ENCODE data around the gene KIF7. TPM values are rescaled to one million over a fixed set of nuclear protein-coding genes. Genes with fewer than 3 reads are reported as not detected.

The KIF7 gene
- polyA plus RNA-seq, 3 donors: not detected

- Mint-ChIP-seq H3K4me1 (peaks cover 4% of the 10 kb centered on the region), H3K9me3 (peaks cover 0 to 4% (median 2%) of the 10 kb centered on the region in 7 donors), H3K27me3 (ENCODE audit: low read depth in 3 of 3) (peaks cover 9 to 18% (median 13%) of the 10 kb centered on the region in 3 donors), H3K27ac (no peak overlapping the region), H3K36me3 (peaks cover 0 to 2% of the 10 kb centered on the region in 2 donors), H3K4me3 (no peak overlapping the region)
- intact Hi-C loops (cut with micrococcal nuclease): no loop called here
- H3K79me2 ChIP-seq (ENCODE audit: insufficient read depth, low read length): no peaks in the 10 kb centered on the region
- H4K20me1 ChIP-seq (ENCODE audit: insufficient read depth, low read length): no peaks in the 10 kb centered on the region
- no peak overlapping the region for H3K9ac ChIP-seq (ENCODE audit: insufficient read depth, low read length, poor library complexity, severe bottlenecking)
- no peaks in the 10 kb centered on the region for H3K36me3 ChIP-seq (replicated peaks in 1 of 2; ENCODE audit: control insufficient read depth in 1 of 2, insufficient read depth in 2 of 2, low read length in 2 of 2)
- no peak for DNase-seq
- 98% methylated on average over 34 of the region's 37 CpGs for WGBS (ENCODE audit: insufficient coverage)
- no peak overlapping the region for H3K4me2 ChIP-seq (replicated peaks; ENCODE audit: extremely low read depth, low read length, poor library complexity, severe bottlenecking)
- no peaks in the 10 kb centered on the region for H3K4me1 ChIP-seq (ENCODE audit: control insufficient read depth in 1 of 2, insufficient read depth in 2 of 2, low read length in 2 of 2)
- TF ChIP-seq CTCF (IDR thresholded peaks at IDR 0.05): no peak
- no peak overlapping the region for H3K27ac ChIP-seq (ENCODE audit: low read depth in 1 of 2, low read length in 2 of 2)
- no peak overlapping the region for H2AFZ ChIP-seq (ENCODE audit: insufficient read depth, low read depth, low read length, poor library complexity, severe bottlenecking)
- no peak overlapping the region for H3K4me3 ChIP-seq (replicated peaks in 1 of 3; ENCODE audit: low read depth in 2 of 3, low read length in 3 of 3)
- peaks cover 7 to 9% of the 10 kb centered on the region in 2 donors for H3K27me3 ChIP-seq (ENCODE audit: control insufficient read depth in 2 of 2, insufficient read depth in 2 of 2, low read length in 2 of 2)
- H3K9me3 ChIP-seq (replicated peaks in 1 of 2; ENCODE audit: control insufficient read depth in 1 of 2, insufficient read depth in 1 of 2, low read length in 2 of 2): peaks cover 0 to 5% of the 10 kb centered on the region in 2 donors
Observed at GRCh38 chr15:89649013-89649625, 6.1 kb downstream of the KIF7 start.

- intact Hi-C loops (cut with micrococcal nuclease): no loop called here
- TF ChIP-seq CTCF (IDR thresholded peaks at IDR 0.05): no peak
- Mint-ChIP-seq H3K9me3 (peaks cover 0 to 4% (median 2%) of the 10 kb centered on the region in 7 donors), H3K4me1 (peaks cover 4% of the 10 kb centered on the region), H3K4me3 (no peak overlapping the region), H3K27ac (no peak overlapping the region), H3K36me3 (peaks cover 0 to 2% of the 10 kb centered on the region in 2 donors), H3K27me3 (ENCODE audit: low read depth in 3 of 3) (peaks cover 3 to 12% (median 6%) of the 10 kb centered on the region in 3 donors)
- no peaks in the 10 kb centered on the region for H4K20me1 ChIP-seq (ENCODE audit: insufficient read depth, low read length)
- no peak overlapping the region for H2AFZ ChIP-seq (ENCODE audit: insufficient read depth, low read depth, low read length, poor library complexity, severe bottlenecking)
- peaks cover 1 to 3% of the 10 kb centered on the region in 2 donors for H3K27me3 ChIP-seq (ENCODE audit: control insufficient read depth in 2 of 2, insufficient read depth in 2 of 2, low read length in 2 of 2)
- DNase-seq: no peak
- no peak overlapping the region for H3K4me3 ChIP-seq (replicated peaks in 1 of 3; ENCODE audit: low read depth in 2 of 3, low read length in 3 of 3)
- no peak overlapping the region for H3K9ac ChIP-seq (ENCODE audit: insufficient read depth, low read length, poor library complexity, severe bottlenecking)
- no peak overlapping the region for H3K4me2 ChIP-seq (replicated peaks; ENCODE audit: extremely low read depth, low read length, poor library complexity, severe bottlenecking)
- H3K4me1 ChIP-seq (ENCODE audit: control insufficient read depth in 1 of 2, insufficient read depth in 2 of 2, low read length in 2 of 2): no peaks in the 10 kb centered on the region
- peaks cover 0 to 5% of the 10 kb centered on the region in 2 donors for H3K9me3 ChIP-seq (replicated peaks in 1 of 2; ENCODE audit: control insufficient read depth in 1 of 2, insufficient read depth in 1 of 2, low read length in 2 of 2)
- no peak overlapping the region for H3K27ac ChIP-seq (ENCODE audit: low read depth in 1 of 2, low read length in 2 of 2)
- H3K36me3 ChIP-seq (replicated peaks in 1 of 2; ENCODE audit: control insufficient read depth in 1 of 2, insufficient read depth in 2 of 2, low read length in 2 of 2): no peaks in the 10 kb centered on the region
- no peaks in the 10 kb centered on the region for H3K79me2 ChIP-seq (ENCODE audit: insufficient read depth, low read length)
- 95% methylated on average over 79 of the region's 102 CpGs for WGBS (ENCODE audit: insufficient coverage)
Observed at GRCh38 chr15:89648106-89649012, 6.9 kb downstream of the KIF7 start.
